Astrocyte (in vitro differentiated cells and primary cell): ENCODE measurements around the gene TIMM13.

ENCODE experiments used
- CTCF ChIP-seq: IDR thresholded peaks from 2 replicates; pipeline ENCODE4 v1.5.1; 2011; ENCODE audit warnings: low read depth, mild to moderate bottlenecking, inconsistent platforms, low read length, moderate library complexity; ENCODE audit not compliant: insufficient read depth
- EZH2 ChIP-seq: IDR thresholded peaks from 2 replicates; pipeline ENCODE4 v1.6.1; 2012; ENCODE audit warnings: mild to moderate bottlenecking, low read length, inconsistent platforms; ENCODE audit not compliant: insufficient read depth

- TF ChIP-seq CTCF (no peak), EZH2 (no peak)
Observed at GRCh38 chr19:2385053-2385721, 42.2 kb downstream of the TIMM13 start.
